ENCODE results near the gene NRXN3.

The NRXN3 gene

DNA sequence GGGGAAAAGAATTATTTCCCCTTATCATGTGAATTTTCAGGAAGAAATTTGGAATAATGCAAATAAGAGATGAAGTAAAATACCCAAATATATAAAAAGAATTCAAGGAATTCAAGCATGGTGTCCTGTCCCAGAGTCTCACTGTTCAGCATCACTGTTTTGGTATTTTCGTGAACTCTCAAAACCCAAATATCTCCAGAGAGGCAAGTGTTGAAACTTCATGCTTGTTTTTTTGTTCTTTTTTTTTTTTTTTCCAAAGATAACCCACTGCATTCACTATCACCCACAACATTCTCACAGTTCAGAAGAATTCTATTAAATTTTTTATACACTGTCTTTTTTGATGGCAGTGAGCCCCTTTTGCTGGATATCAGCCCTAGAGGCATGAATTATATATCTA lies 1686.2 kb downstream of the NRXN3 start:
- Histone ChIP-seq H3K27ac (ENCODE audit: insufficient read depth in 1 of 2, low read depth in 1 of 2, low read length in 2 of 2, poor library complexity in 1 of 2, severe bottlenecking in 2 of 2) (no peak overlapping the region), H3K36me3 (ENCODE audit: control insufficient read depth in 4 of 4, insufficient read depth in 4 of 4, low read length in 3 of 4) (no peaks in the 10 kb centered on the region), H3K4me1 (ENCODE audit: control extremely low read depth in 1 of 4, control insufficient read depth in 4 of 4, insufficient read depth in 4 of 4, low read length in 3 of 4) (no peaks in the 10 kb centered on the region), H3K27me3 (replicated peaks in 2 of 5; ENCODE audit: control insufficient read depth in 4 of 5, insufficient read depth in 5 of 5, low read length in 4 of 5) (no peaks in the 10 kb centered on the region), H3K4me3 (ENCODE audit: control insufficient read depth in 1 of 7, extremely low read depth in 1 of 7, insufficient read depth in 4 of 7, low read depth in 2 of 7, low read length in 6 of 7) (no peak overlapping the region), H3K9me3 (ENCODE audit: control extremely low read depth in 1 of 5, control insufficient read depth in 4 of 5, insufficient read depth in 2 of 5, low read depth in 1 of 5, low read length in 4 of 5) (no peaks in the 10 kb centered on the region)
- CTCF ChIA-PET = no interaction called here
- POLR2A ChIA-PET = no interaction called here
- DNase-seq = no peak
- 100% methylated on average over 1 of the region's 1 CpG for WGBS (ENCODE audit: insufficient coverage)

DNA sequence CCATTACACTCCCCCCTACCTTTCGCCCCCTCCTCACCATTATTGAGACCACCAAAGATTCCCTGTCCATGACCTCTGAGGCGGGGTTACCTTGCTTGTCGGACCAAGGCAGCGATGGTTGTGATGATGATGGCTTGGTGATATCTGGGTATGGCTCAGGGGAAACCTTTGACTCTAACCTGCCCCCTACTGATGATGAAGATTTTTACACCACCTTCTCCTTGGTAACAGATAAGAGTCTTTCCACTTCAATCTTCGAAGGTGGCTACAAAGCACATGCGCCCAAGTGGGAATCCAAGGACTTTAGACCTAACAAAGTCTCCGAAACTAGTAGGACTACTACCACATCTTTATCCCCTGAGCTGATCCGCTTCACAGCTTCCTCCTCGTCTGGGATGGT lies 1690.9 kb downstream of the NRXN3 start:
- POLR2A ChIA-PET = no interaction called here
- H3K4me3 ChIP-seq (ENCODE audit: control insufficient read depth in 1 of 7, extremely low read depth in 1 of 7, insufficient read depth in 4 of 7, low read depth in 2 of 7, low read length in 6 of 7) = no peak overlapping the region
- no peaks in the 10 kb centered on the region for H3K36me3 ChIP-seq (ENCODE audit: control insufficient read depth in 4 of 4, insufficient read depth in 4 of 4, low read length in 3 of 4)
- H3K9me3 ChIP-seq (ENCODE audit: control extremely low read depth in 1 of 5, control insufficient read depth in 4 of 5, insufficient read depth in 2 of 5, low read depth in 1 of 5, low read length in 4 of 5) = no peaks in the 10 kb centered on the region
- no peaks in the 10 kb centered on the region for H3K4me1 ChIP-seq (ENCODE audit: control extremely low read depth in 1 of 4, control insufficient read depth in 4 of 4, insufficient read depth in 4 of 4, low read length in 3 of 4)
- no peaks in the 10 kb centered on the region for H3K27me3 ChIP-seq (replicated peaks in 2 of 5; ENCODE audit: control insufficient read depth in 4 of 5, insufficient read depth in 5 of 5, low read length in 4 of 5)
- WGBS (ENCODE audit: insufficient coverage) = 91% methylated on average over 5 of the region's 9 CpGs
- CTCF ChIA-PET = no interaction called here
- no peak overlapping the region for H3K27ac ChIP-seq (ENCODE audit: insufficient read depth in 1 of 2, low read depth in 1 of 2, low read length in 2 of 2, poor library complexity in 1 of 2, severe bottlenecking in 2 of 2)
- DNase-seq = no peak

DNA sequence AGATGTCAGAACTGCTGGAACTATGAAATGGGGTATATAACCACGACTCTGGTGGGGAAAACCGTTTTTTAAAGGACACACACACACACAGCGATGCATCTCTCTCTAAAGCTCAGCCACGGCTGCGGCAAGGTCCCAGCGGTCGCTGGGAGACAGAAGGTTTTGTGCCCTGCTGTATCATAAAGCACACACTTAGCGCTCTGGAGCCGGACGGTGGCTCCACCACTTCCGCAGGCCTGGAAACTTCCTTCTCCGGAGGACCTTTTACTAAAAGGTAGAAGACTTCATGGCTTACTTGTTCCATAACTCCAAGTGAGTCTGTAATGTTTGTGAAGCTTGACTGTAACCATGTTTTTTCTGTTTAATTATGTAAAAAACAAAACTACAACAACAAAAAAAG lies 1691.9 kb downstream of the NRXN3 start:
- no peak for DNase-seq
- Histone ChIP-seq H3K9me3 (ENCODE audit: control extremely low read depth in 1 of 5, control insufficient read depth in 4 of 5, insufficient read depth in 2 of 5, low read depth in 1 of 5, low read length in 4 of 5) (no peaks in the 10 kb centered on the region), H3K27ac (ENCODE audit: insufficient read depth in 1 of 2, low read depth in 1 of 2, low read length in 2 of 2, poor library complexity in 1 of 2, severe bottlenecking in 2 of 2) (no peak overlapping the region), H3K4me3 (ENCODE audit: control insufficient read depth in 1 of 7, extremely low read depth in 1 of 7, insufficient read depth in 4 of 7, low read depth in 2 of 7, low read length in 6 of 7) (no peak overlapping the region), H3K4me1 (ENCODE audit: control extremely low read depth in 1 of 4, control insufficient read depth in 4 of 4, insufficient read depth in 4 of 4, low read length in 3 of 4) (no peaks in the 10 kb centered on the region), H3K36me3 (ENCODE audit: control insufficient read depth in 4 of 4, insufficient read depth in 4 of 4, low read length in 3 of 4) (no peaks in the 10 kb centered on the region), H3K27me3 (replicated peaks in 2 of 5; ENCODE audit: control insufficient read depth in 4 of 5, insufficient read depth in 5 of 5, low read length in 4 of 5) (no peaks in the 10 kb centered on the region)
- ChIA-PET CTCF (no interaction called here), POLR2A (no interaction called here)
- WGBS (ENCODE audit: insufficient coverage) = 100% methylated on average over 8 of the region's 12 CpGs

DNA sequence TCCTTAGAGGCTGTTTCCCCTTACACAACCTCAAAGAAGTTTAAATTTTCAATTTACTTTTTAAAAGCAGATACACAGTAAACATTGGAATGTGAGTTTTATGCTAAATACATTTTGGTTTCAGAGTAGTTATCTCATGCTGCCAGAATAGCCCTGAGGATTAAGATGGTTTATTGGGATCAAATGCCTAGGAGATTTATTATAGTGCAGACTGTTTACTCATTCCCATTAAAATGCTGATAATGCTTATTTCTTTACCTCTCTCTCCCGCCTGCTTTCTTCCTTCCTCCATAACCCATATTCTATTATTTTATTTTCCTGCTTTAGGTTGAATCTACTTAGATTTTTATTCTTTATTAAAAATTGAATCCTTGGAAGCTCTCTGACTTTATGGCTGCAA lies 1701.0 kb downstream of the NRXN3 start:
- no peaks in the 10 kb centered on the region for H3K36me3 ChIP-seq (ENCODE audit: control insufficient read depth in 4 of 4, insufficient read depth in 4 of 4, low read length in 3 of 4)
- H3K27ac ChIP-seq (ENCODE audit: insufficient read depth in 1 of 2, low read depth in 1 of 2, low read length in 2 of 2, poor library complexity in 1 of 2, severe bottlenecking in 2 of 2) = no peak overlapping the region
- DNase-seq = no peak
- H3K4me3 ChIP-seq (ENCODE audit: control insufficient read depth in 1 of 7, extremely low read depth in 1 of 7, insufficient read depth in 4 of 7, low read depth in 2 of 7, low read length in 6 of 7) = no peak overlapping the region
- ChIA-PET POLR2A (no interaction called here), CTCF (no interaction called here)
- no CpG with 5 or more reads among the region's 1 CpG for WGBS (ENCODE audit: insufficient coverage)
- peaks cover 0 to 1% (median 0%) of the 10 kb centered on the region in 5 experiments for H3K9me3 ChIP-seq (ENCODE audit: control extremely low read depth in 1 of 5, control insufficient read depth in 4 of 5, insufficient read depth in 2 of 5, low read depth in 1 of 5, low read length in 4 of 5)
- no peaks in the 10 kb centered on the region for H3K27me3 ChIP-seq (replicated peaks in 2 of 5; ENCODE audit: control insufficient read depth in 4 of 5, insufficient read depth in 5 of 5, low read length in 4 of 5)
- no peaks in the 10 kb centered on the region for H3K4me1 ChIP-seq (ENCODE audit: control extremely low read depth in 1 of 4, control insufficient read depth in 4 of 4, insufficient read depth in 4 of 4, low read length in 3 of 4)

DNA sequence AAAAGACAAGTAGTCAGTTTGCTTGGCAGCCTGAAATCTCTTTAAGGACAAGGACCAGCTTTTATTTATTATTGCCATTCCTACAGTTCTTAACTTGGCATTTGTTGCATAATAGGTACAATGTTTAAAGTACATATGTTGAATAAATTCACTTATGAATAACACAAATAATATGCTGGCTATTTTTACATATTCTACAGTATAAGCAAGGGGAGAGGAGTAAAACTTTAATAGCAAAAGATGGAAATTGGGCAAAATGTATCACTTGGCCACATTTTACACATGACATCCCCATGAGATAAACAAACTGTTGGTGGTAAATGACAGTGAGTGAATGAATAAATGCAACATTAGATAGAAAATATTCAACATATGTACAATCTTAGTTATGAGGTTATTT lies 1708.1 kb downstream of the NRXN3 start:
- no peak overlapping the region for H3K27ac ChIP-seq (ENCODE audit: insufficient read depth in 1 of 2, low read depth in 1 of 2, low read length in 2 of 2, poor library complexity in 1 of 2, severe bottlenecking in 2 of 2)
- CTCF ChIA-PET = no interaction called here
- H3K4me3 ChIP-seq (ENCODE audit: control insufficient read depth in 1 of 7, extremely low read depth in 1 of 7, insufficient read depth in 4 of 7, low read depth in 2 of 7, low read length in 6 of 7) = no peak overlapping the region
- peaks cover 0 to 1% (median 0%) of the 10 kb centered on the region in 5 experiments for H3K9me3 ChIP-seq (ENCODE audit: control extremely low read depth in 1 of 5, control insufficient read depth in 4 of 5, insufficient read depth in 2 of 5, low read depth in 1 of 5, low read length in 4 of 5)
- H3K27me3 ChIP-seq (replicated peaks in 2 of 5; ENCODE audit: control insufficient read depth in 4 of 5, insufficient read depth in 5 of 5, low read length in 4 of 5) = no peaks in the 10 kb centered on the region
- POLR2A ChIA-PET = no interaction called here
- no peaks in the 10 kb centered on the region for H3K36me3 ChIP-seq (ENCODE audit: control insufficient read depth in 4 of 4, insufficient read depth in 4 of 4, low read length in 3 of 4)
- H3K4me1 ChIP-seq (ENCODE audit: control extremely low read depth in 1 of 4, control insufficient read depth in 4 of 4, insufficient read depth in 4 of 4, low read length in 3 of 4) = no peaks in the 10 kb centered on the region
- DNase-seq = no peak

DNA sequence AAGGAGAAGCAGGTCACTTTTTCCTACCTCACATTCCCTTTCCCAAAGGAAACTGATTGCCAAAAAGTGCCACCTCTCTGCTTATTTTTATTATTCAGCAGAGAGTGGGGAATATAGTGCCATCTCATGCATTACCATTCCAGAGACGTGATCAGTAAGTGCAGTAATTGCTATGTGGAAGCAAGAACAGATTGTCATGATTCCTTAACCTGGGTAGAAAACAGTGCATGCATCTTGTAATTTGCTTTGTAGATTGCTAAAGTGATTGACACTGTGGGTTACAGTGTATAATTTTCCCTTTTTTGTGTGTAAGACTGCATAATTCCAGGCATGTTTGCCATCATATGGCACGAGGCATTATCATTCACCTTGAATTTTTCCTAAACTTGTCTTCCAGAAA lies 1708.6 kb downstream of the NRXN3 start:
- Histone ChIP-seq H3K9me3 (ENCODE audit: control extremely low read depth in 1 of 5, control insufficient read depth in 4 of 5, insufficient read depth in 2 of 5, low read depth in 1 of 5, low read length in 4 of 5) (peaks cover 0 to 1% (median 0%) of the 10 kb centered on the region in 5 experiments), H3K36me3 (ENCODE audit: control insufficient read depth in 4 of 4, insufficient read depth in 4 of 4, low read length in 3 of 4) (no peaks in the 10 kb centered on the region), H3K27me3 (replicated peaks in 2 of 5; ENCODE audit: control insufficient read depth in 4 of 5, insufficient read depth in 5 of 5, low read length in 4 of 5) (no peaks in the 10 kb centered on the region), H3K27ac (ENCODE audit: insufficient read depth in 1 of 2, low read depth in 1 of 2, low read length in 2 of 2, poor library complexity in 1 of 2, severe bottlenecking in 2 of 2) (no peak overlapping the region), H3K4me1 (ENCODE audit: control extremely low read depth in 1 of 4, control insufficient read depth in 4 of 4, insufficient read depth in 4 of 4, low read length in 3 of 4) (no peaks in the 10 kb centered on the region), H3K4me3 (ENCODE audit: control insufficient read depth in 1 of 7, extremely low read depth in 1 of 7, insufficient read depth in 4 of 7, low read depth in 2 of 7, low read length in 6 of 7) (no peak overlapping the region)
- CTCF ChIA-PET = no interaction called here
- 100% methylated on average over 1 of the region's 2 CpGs for WGBS (ENCODE audit: insufficient coverage)
- POLR2A ChIA-PET = no interaction called here
- no peak for DNase-seq

DNA sequence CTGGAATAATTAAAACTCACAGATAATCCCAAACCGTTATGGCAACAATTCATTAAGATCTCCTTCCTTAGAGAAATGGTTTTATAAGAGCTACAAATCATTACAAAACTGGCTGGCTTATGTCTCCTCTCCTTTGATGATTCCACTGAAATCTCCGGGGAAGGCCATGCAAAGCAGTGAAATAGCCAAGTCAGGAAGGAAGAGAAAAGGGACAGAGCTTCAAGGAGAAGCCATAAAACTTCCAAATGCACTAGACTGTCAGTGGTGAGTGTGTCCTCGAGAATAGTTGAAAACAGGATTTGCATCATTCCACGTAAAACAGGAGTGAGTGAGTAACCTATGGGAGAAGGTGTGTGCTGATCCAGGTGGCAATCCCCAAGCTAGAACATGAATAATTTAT lies 1711.1 kb downstream of the NRXN3 start:
- ChIA-PET POLR2A (no interaction called here), CTCF (no interaction called here)
- Histone ChIP-seq H3K27ac (ENCODE audit: insufficient read depth in 1 of 2, low read depth in 1 of 2, low read length in 2 of 2, poor library complexity in 1 of 2, severe bottlenecking in 2 of 2) (no peak overlapping the region), H3K4me3 (ENCODE audit: control insufficient read depth in 1 of 7, extremely low read depth in 1 of 7, insufficient read depth in 4 of 7, low read depth in 2 of 7, low read length in 6 of 7) (no peak overlapping the region), H3K4me1 (ENCODE audit: control extremely low read depth in 1 of 4, control insufficient read depth in 4 of 4, insufficient read depth in 4 of 4, low read length in 3 of 4) (no peaks in the 10 kb centered on the region), H3K36me3 (ENCODE audit: control insufficient read depth in 4 of 4, insufficient read depth in 4 of 4, low read length in 3 of 4) (no peaks in the 10 kb centered on the region), H3K9me3 (ENCODE audit: control extremely low read depth in 1 of 5, control insufficient read depth in 4 of 5, insufficient read depth in 2 of 5, low read depth in 1 of 5, low read length in 4 of 5) (no peaks in the 10 kb centered on the region), H3K27me3 (replicated peaks in 2 of 5; ENCODE audit: control insufficient read depth in 4 of 5, insufficient read depth in 5 of 5, low read length in 4 of 5) (no peaks in the 10 kb centered on the region)
- 25% methylated on average over 3 of the region's 4 CpGs for WGBS (ENCODE audit: insufficient coverage)
- no peak for DNase-seq

DNA sequence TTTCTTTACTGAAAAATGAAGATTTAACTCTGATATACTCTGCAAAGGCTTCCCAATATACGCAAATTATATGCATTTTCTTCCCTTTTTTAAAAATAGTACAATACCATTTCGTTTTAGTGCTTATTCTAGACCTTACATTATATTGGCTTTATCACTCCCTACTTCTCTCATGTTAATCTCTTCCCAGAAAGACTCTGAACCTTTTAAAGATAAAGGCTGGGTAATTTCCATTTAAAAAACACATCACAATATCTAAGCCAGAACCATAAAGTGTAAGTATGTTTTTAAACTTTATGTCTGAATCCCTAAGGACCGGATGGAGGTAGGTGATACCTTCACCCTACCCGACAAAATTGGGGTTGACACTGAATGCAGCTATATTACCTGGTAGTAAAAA lies 1720.4 kb downstream of the NRXN3 start:
- ChIA-PET POLR2A (no interaction called here), CTCF (no interaction called here)
- Histone ChIP-seq H3K9me3 (ENCODE audit: control extremely low read depth in 1 of 5, control insufficient read depth in 4 of 5, insufficient read depth in 2 of 5, low read depth in 1 of 5, low read length in 4 of 5) (no peaks in the 10 kb centered on the region), H3K4me1 (ENCODE audit: control extremely low read depth in 1 of 4, control insufficient read depth in 4 of 4, insufficient read depth in 4 of 4, low read length in 3 of 4) (no peaks in the 10 kb centered on the region), H3K27me3 (replicated peaks in 2 of 5; ENCODE audit: control insufficient read depth in 4 of 5, insufficient read depth in 5 of 5, low read length in 4 of 5) (no peaks in the 10 kb centered on the region), H3K4me3 (ENCODE audit: control insufficient read depth in 1 of 7, extremely low read depth in 1 of 7, insufficient read depth in 4 of 7, low read depth in 2 of 7, low read length in 6 of 7) (no peak overlapping the region), H3K36me3 (ENCODE audit: control insufficient read depth in 4 of 4, insufficient read depth in 4 of 4, low read length in 3 of 4) (no peaks in the 10 kb centered on the region), H3K27ac (ENCODE audit: insufficient read depth in 1 of 2, low read depth in 1 of 2, low read length in 2 of 2, poor library complexity in 1 of 2, severe bottlenecking in 2 of 2) (no peak overlapping the region)
- WGBS (ENCODE audit: insufficient coverage) = 94% methylated on average over 4 of the region's 4 CpGs
- no peak for DNase-seq

Data from common myeloid progenitor, CD34-positive (primary cell).